ENCODE results near the gene PNPLA1.

Gene PNPLA1

GRCh38 chr6:36327919-36328236 lies 58.0 kb downstream of the PNPLA1 start:
- H3K4me3 ChIP-seq (ENCODE audit: control insufficient read depth, low read depth, low read length): no peak overlapping the region
- DNase-seq (ENCODE audit: low read depth): no peak
- TF ChIP-seq, protein P1, sequence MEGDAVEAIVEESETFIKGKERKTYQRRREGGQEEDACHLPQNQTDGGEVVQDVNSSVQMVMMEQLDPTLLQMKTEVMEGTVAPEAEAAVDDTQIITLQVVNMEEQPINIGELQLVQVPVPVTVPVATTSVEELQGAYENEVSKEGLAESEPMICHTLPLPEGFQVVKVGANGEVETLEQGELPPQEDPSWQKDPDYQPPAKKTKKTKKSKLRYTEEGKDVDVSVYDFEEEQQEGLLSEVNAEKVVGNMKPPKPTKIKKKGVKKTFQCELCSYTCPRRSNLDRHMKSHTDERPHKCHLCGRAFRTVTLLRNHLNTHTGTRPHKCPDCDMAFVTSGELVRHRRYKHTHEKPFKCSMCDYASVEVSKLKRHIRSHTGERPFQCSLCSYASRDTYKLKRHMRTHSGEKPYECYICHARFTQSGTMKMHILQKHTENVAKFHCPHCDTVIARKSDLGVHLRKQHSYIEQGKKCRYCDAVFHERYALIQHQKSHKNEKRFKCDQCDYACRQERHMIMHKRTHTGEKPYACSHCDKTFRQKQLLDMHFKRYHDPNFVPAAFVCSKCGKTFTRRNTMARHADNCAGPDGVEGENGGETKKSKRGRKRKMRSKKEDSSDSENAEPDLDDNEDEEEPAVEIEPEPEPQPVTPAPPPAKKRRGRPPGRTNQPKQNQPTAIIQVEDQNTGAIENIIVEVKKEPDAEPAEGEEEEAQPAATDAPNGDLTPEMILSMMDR (IDR thresholded peaks at IDR 0.05; ENCODE audit: control insufficient read depth, insufficient read depth, low read depth, low read length, missing control alignments): no peak

GRCh38 chr6:36328600-36328999 lies 58.7 kb downstream of the PNPLA1 start:
- no peak overlapping the region for H3K4me3 ChIP-seq (ENCODE audit: control insufficient read depth, low read depth, low read length)
- DNase-seq (ENCODE audit: low read depth): no peak
- TF ChIP-seq, protein P1 (IDR thresholded peaks at IDR 0.05; ENCODE audit: control insufficient read depth, insufficient read depth, low read depth, low read length, missing control alignments): no peak

DNA sequence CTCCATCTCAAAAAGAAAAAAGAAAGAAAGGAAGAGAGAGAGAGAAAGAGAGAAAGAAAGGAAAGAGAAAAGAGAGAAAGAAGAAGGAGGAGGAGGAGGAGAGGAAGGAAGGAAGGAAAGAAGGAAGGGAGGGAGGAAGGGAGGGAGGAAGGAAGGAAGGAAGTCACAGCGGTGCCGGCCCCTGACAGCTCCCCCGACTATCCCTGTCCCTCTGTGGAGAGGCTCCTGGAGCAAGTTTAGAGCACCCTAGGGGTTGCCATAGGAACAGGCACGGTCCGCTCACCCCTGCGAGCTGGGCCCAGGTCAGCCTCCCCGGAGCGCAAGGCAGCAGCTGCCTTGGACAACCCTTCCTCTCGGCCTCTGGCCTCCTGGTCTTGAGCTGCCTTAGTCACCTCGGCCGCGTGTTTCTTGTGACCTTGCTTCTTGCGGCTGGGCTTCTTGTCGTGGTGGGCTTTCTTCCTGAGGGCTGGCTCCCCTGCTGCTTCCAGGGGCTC lies 60.0 kb downstream of the PNPLA1 start:
- TF ChIP-seq, protein P1 (IDR thresholded peaks at IDR 0.05; ENCODE audit: control insufficient read depth, insufficient read depth, low read depth, low read length, missing control alignments): no peak
- H3K4me3 ChIP-seq (ENCODE audit: control insufficient read depth, low read depth, low read length): no peak overlapping the region
- DNase-seq (ENCODE audit: low read depth): no peak

- H3K4me3 ChIP-seq (ENCODE audit: control insufficient read depth, low read depth, low read length): no peak overlapping the region
- TF ChIP-seq, protein P1 (IDR thresholded peaks at IDR 0.05; ENCODE audit: control insufficient read depth, insufficient read depth, low read depth, low read length, missing control alignments): no peak
- DNase-seq (ENCODE audit: low read depth): no peak
These were observed 60.5 kb downstream of the PNPLA1 start for GRCh38 chr6:36330366-36330765.

GRCh38 chr6:36331381-36331780 lies 61.5 kb downstream of the PNPLA1 start:
- DNase-seq (ENCODE audit: low read depth): no peak
- H3K4me3 ChIP-seq (ENCODE audit: control insufficient read depth, low read depth, low read length): no peak overlapping the region
- TF ChIP-seq, protein P1 (IDR thresholded peaks at IDR 0.05; ENCODE audit: control insufficient read depth, insufficient read depth, low read depth, low read length, missing control alignments): no peak

GRCh38 chr6:36333171-36333895 lies 63.5 kb downstream of the PNPLA1 start:
- TF ChIP-seq, protein P1 (IDR thresholded peaks at IDR 0.05; ENCODE audit: control insufficient read depth, insufficient read depth, low read depth, low read length, missing control alignments): no peak
- no peak overlapping the region for H3K4me3 ChIP-seq (ENCODE audit: control insufficient read depth, low read depth, low read length)
- no peak for DNase-seq (ENCODE audit: low read depth)
